HG03097 (cell line): ENCODE results near the gene CLMN.
"Not testable (repeated sequence)": the region's sequence is repeated elsewhere in the genome, so short reads cannot be mapped to it uniquely, and the experiment has no call there.

Experiments
- ATAC-seq: cut with Tn5 transposase; IDR thresholded peaks from one replicate; pipeline ENCODE4 v1.9.1; 2021; ENCODE audit not compliant: unreplicated experiment, low FRiP score

The CLMN gene

GRCh38 chr14:95290871-95291431, 28.8 kb downstream of the CLMN start:
- no peak for ATAC-seq

DNA sequence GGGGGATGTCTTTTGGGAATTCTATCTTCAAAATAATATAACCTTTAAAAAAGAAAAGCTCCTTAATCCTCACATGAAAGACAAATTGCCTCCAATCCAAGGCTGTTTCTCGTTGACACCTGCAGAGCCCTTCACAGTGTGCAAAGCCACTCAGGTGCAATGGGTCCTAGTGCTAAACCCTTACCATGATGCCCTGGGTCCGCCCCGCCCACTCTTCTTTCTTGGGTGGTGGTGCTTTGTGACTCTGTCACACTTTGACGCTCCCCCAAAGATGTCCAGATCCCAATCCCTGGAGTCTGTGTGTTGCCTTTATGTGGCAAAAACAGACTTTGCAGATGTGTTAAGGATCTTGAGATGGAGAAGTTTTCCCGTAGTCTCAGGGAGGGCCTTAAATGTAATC, 29.7 kb downstream of the CLMN start:
- ATAC-seq = no peak

GRCh38 chr14:95289323-95290010, 30.2 kb downstream of the CLMN start:
- ATAC-seq = no peak

DNA sequence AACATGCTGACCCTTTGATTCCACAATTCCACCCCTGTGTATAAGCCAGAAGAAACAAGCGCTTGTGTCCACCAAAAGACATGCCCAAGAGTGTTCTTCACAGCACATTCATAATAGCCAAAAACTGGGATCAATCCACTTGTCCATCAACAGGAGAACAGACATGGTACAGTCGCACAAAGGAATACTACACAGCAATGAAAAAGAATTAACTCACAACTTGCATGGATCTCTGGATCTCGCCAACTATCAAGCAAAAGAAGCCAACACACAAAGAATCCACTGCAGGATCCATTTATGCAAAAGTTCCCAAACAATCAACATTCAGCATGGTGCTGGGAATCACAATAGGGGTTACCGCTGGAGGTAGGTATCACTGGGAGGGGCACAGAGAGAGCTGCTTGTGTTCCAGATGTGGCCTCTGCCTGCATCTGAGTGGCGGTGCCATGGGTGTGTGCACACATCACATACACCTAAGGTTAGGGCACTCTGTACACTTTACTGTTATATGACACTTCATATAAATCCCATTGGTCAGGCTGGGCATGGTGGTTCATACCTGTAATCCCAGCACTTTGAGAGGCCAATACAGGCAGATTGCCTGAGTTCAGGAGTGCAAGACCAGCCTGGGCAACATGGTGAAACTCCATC, 30.9 kb downstream of the CLMN start:
- ATAC-seq = no peak

GRCh38 chr14:95287176-95287754, 32.4 kb downstream of the CLMN start:
- no peak for ATAC-seq

GRCh38 chr14:95286645-95287044, 33.1 kb downstream of the CLMN start:
- no peak for ATAC-seq

DNA sequence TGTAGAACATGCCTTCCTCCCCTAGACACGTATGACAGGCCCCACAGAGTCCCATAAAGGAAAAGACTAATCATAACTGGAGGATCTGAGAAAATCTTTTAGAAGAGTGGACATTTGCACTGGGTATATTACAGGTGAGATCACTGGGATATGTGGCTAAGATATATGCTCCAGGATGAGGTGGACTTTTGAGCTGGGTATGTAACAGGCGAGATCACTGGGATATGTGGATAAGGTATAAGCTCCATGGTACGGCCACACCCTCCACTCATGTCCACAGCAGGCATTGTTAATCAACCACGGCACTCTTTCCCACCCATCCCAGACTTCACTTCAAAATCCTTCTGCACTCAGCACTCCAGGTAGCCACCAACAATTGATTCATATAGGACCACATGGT, 34.1 kb downstream of the CLMN start:
- no peak for ATAC-seq

DNA sequence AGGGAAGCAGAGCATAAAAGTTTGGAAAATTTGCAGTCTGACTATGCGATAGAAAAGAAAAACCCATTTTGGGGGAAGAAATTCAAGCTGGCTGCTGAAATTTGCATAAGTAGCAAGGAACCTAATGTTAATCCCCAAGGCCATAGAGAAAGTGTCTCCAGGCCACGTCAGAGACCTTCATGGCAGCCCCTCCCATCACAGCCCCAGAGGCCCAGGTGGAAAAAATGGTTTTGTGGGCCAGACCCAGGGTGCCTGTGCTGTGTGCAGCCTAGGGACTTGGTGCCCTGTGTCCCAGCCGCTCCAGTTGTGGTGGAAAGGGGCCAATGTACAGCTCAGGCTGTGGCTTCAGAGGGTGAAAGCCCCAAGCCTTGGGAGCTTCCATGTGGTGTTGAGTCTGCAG, 35.9 kb downstream of the CLMN start:
- ATAC-seq = not testable (repeated sequence)

DNA sequence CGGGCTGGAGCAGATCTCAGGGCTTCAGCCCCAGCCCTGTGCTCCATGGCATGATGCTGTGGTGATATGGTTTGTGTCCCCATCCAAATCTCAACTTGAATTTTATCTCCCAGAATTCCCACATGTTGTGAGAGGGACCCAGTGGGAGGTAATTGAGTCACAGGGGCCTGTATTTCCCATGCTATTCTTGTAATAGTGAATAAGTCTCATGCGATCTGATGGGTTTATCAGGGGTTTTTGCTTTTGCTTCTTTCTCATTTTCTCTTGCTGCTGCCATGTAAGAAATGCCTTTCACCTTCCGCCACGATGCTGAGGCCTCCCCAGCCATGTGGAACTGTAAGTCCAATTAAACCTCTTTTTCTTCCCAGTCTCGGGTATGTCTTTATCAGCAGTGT, 36.7 kb downstream of the CLMN start:
- not testable (repeated sequence) for ATAC-seq

DNA sequence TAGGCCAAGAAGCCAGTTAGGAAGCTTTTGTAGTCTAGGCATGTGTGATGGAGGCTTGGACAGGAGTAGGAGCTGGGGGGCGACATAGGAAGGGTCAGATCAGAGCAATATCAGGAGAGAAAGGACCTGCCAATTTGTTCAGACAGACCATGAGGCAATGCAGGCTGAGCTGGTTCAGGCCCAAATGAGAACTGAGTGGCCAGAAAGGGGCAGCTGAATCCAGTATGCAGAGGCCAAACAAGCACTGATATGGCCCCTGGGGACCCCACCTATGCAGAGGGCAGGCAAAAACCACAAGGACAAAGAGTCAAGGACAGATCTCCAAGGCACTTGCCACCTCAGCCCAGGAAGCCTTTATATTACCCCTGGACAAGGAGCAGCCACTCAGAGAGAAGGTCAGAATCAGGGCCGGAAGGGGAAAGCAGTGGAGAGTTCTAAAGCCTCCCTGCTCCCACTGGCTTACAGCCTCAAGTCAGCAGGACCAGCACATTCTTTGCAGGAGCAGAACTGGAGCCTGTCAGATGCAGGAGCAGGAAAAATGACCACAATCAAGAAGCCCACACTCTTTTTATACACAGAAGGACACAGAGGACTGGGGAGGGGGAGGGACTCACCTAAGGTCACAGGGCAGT, 37.2 kb downstream of the CLMN start:
- ATAC-seq = no peak

- no peak for ATAC-seq
These were observed 38.0 kb downstream of the CLMN start for GRCh38 chr14:95281560-95282176.

DNA sequence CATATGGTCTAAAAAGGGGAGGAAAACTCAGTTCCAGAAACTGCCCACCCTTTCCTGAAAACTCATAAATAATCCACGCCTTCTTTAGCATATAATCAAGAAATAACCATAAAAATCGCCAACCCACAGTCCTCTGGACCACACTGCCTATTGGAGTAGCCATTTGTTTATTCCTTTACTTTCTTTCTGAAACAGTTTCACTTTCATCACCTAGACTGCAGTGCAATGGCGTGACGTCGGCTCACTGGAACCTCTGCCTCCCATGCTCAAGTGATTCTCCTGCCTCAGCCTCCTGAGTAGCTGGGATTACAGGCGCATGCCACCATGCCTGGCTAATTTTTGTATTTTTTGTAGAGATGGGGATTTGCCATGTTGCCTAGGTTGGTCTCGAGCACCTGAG, 44.2 kb downstream of the CLMN start:
- ATAC-seq = no peak

- ATAC-seq = no peak
These were observed 44.8 kb downstream of the CLMN start for GRCh38 chr14:95274874-95275273.

DNA sequence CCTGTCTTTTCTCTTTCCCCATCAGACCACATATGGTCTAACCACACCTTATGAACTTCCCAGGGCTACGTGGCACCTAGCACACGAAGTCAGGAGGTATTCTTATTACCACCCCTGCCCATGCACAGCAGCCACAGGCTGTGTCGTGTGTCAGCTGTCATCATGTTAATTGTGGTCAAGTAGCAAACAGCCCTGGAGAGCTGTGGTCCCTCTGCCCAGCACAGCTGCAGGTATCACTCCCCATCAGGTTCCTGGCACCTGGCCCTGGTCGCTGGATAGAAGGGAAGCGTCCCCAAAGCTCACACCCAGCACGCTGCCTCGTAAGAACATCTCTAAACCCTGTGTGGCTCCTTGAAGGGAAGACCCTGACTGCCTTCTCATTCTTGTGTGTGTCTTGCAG, 45.4 kb downstream of the CLMN start:
- ATAC-seq = no peak

GRCh38 chr14:95273001-95273978, 46.4 kb downstream of the CLMN start:
- no peak for ATAC-seq

GRCh38 chr14:95272057-95272456, 47.7 kb downstream of the CLMN start:
- no peak for ATAC-seq

GRCh38 chr14:95270203-95270602, 49.5 kb downstream of the CLMN start:
- no peak for ATAC-seq

GRCh38 chr14:95269493-95269892, 50.2 kb downstream of the CLMN start:
- no peak for ATAC-seq

GRCh38 chr14:95268350-95268749, 51.4 kb downstream of the CLMN start:
- no peak for ATAC-seq

- no peak for ATAC-seq
These were observed 52.4 kb downstream of the CLMN start for GRCh38 chr14:95267306-95267705.
